Activated CD4-positive, alpha-beta T cell treated with anti-CD3 and anti-CD28 coated beads, Interleukin-2, amount 50 U/mL, for 16 hours (primary cell): Measurements from ENCODE around the gene KRT7.

Experiments used
- DNase-seq: peaks from one replicate; pipeline ENCODE4 v3.0.0-alpha.2; 2020

KRT7 gene

DNA sequence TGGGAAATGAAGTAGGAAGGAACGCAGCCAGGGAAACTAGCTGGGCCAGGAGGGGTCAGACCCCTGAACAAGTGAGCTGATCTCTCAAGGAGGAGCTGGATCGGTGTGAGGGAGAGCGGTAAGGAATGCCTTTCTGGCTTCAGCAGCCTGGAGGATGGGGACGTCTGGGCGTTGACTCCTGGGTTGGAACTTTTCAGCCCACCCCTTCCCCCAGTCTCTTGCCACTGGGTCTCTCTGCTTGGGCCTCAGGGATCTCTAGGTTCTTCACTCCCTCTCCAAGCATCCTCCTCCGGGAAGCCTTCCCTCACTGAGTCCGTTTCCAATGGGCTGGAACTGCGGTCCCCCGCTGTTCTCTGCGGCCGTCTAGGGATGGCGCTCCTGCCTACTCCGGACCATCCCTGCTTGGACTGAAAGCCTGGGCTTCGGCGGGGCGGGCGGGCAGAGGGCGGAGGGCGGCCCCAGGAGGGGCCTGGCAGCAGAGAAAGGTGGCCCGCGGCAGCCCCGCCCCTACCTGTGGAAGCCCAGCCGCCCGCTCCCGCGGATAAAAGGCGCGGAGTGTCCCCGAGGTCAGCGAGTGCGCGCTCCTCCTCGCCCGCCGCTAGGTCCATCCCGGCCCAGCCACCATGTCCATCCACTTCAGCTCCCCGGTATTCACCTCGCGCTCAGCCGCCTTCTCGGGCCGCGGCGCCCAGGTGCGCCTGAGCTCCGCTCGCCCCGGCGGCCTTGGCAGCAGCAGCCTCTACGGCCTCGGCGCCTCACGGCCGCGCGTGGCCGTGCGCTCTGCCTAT lies at the start of gene KRT7:
TSS of gene KRT7 (plus strand) at position 570 of the 788 bp plus-strand sequence. CDS start at position 624, 54 bp downstream.
- DNase-seq, result no peak

DNA sequence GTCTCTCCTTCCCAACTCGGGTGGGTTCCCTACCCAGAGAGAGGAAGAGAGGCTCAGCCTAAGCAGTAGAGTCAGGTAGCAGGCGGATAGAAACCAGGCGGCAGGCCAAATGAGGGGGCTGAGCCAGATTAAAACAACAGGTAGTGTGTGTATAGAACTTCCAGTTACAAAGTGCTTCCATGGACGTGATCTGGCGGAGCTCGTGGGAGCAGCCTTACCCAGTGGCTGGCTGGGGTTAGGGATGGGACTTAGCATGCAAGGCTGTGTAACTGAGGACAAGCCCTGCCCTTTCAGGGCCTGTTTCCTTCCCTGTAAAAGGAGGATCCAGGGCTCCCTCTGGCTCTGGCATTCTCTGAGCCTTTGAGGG lies 49.5 kb upstream of the KRT7 start:
- no peak for DNase-seq

DNA sequence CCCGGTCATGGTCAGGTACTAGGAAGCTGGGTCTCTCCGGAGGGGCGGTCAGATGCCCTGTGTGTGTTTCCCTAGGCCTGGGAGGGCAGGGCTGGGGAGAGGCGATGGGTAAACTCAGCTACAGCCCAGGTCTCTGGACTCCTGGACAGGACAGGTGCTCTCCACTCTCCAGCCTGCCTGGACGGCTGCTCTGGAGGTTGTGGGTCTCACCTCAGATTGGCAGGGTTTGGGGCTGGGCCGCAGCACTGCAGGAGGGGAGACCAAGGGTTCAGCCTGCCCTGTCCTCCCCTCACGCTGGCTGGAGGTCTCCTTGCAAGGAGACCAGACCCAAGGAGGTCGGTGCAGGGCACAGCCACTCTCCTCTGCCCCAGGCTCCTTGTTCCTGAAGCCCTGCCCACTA lies 49.1 kb upstream of the KRT7 start:
- no peak for DNase-seq

- DNase-seq, result no peak
Measured at GRCh38 chr12:52184813-52185212, 48.2 kb upstream of the KRT7 start.

DNA sequence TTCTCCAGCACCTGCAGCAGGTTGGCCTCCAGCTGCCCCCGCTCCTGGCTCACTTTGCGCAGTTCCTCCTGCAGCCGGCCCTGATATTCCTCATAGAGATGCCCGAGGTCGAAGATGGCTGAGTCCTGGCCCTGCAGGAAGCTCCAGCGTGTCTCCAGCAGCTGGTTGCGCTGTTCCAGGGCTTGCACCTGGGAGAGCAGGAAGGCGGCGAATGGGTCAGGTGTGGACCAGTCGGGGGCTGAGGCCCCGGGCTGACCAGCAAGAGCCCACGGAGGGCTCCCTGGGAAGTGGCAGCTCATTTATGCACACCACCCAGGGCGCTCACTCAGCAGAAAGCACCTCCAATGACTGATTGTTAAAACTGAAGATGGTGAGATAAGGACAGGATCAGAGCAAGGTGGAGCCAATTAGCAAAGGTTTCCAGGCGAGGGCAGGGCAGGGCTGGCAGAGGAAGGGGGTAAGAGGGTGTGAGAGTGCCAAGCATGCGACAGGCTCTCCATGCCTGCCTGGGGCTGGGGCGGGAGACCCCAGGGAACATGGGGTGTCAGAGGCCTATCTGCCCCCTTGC lies 47.6 kb upstream of the KRT7 start:
- no peak for DNase-seq

- no peak for DNase-seq
Measured at GRCh38 chr12:52186118-52186840, 46.8 kb upstream of the KRT7 start.

- no peak for DNase-seq
Measured at GRCh38 chr12:52187206-52187605, 45.8 kb upstream of the KRT7 start.

GRCh38 chr12:52187640-52188039 lies 45.4 kb upstream of the KRT7 start:
- DNase-seq, result no peak

- no peak for DNase-seq
Measured at GRCh38 chr12:52188658-52189057, 44.4 kb upstream of the KRT7 start.

GRCh38 chr12:52189376-52190174 lies 43.5 kb upstream of the KRT7 start:
- no peak for DNase-seq

DNA sequence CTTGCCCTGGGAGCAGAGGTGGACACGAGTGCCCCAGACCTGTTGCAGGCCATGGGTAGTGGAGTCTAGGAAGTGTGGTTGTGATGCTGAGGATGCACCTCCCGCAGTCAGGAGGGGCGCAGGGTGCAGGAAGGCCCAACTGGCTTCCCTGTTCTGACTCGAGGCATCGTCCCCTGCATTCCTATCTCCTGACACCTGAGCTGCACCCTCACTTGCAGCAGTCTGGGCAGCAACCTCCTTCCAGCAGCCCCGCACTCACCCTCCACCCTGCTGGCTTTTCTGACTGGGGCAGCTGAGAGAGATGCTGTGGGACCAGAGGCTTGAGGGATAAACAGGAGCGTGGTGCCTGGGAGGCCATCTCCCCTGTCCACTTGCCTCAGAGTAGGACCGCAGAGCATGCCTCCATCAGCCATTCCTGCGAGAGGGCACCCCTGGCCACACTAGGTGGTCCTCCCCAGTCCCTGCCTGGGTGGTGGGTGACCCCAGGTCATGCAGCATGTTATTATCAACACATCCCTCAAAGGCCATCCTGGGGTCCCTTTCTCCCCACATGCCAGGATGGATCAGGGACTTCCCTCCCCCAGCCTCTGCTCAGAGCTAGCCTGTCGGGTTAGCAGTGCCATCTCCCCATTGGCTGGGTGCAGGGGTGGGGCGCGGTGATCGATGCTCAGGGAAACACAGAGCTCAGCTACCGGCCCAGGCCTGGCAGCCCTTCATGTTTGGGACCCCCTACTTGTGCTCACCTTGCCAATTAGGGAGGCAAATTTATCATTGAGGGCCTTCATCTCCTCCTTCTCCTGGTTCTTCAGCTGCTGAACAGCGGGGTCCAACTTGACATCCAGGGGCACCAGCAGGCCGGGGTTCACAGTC lies 41.9 kb upstream of the KRT7 start:
- DNase-seq, result no peak

DNA sequence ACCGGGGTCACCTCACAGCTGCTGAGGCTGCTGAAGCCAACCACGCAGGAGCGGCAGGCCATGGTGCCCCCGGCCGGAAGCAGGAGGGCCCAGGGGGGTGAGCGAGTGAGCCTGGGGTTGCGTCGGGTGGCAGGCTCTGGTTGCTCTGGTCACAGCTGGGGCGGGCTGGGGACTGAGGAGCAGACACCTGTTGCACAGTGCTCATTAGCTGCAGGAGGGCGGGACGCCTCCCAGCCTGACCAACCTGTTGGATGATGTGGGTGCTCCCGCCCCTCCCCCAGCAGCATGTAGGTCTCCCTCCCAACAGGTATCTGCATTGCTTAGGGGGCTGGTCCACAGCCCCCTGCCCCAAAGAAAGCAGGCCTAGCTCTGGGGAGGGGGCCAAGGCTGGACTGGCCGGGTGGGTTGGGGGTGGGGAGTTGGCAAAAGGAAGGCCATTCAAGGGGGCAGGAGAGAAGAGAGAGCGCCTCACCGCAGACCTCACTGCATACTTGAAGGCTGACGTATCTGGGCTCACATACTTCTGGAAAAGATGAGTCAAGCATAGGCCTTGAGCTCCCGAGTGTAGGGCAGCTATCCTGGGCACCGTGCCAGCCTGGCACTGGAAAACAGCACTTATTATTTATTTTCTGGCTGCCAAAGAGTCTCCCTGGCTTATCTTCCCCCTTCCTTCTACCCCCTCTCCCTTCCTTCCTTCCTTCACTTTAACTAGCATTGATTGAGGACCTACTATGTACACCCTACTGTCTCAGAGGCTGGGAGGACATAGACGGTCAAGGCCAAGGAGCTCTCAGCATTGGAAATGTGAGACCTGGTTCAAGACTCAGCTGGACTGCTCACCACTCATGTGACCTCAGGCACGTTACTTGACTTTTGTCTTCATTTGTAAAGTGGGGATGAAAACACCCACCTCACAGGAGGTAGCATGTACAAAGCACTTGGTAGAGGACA lies 40.9 kb upstream of the KRT7 start, which contains the start of gene KRT80:
TSS of gene KRT80 (minus strand) at position 174 of the 951 bp plus-strand sequence. CDS start at position 62, 112 bp downstream.
- DNase-seq, result peak; percentile 13

DNA sequence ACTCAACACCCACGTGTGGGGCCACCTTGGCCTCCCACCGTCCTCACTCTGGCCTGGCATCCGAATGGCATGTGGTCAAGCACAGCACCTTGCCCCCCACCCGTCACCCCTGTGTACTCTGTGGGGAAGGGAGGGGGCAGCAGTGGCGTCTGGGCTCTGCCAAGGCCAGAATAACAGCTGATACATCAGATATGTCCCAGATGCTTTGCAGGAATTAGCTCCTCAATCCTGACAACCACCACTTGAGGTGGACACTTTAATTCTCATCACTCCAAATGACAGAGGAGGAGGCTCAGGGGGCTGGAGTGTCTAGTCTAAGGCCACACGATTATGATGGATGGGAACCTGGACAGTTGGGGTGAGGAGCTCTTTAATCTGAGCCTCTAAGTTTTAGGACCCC lies 39.5 kb upstream of the KRT7 start:
- DNase-seq, result no peak

GRCh38 chr12:52193991-52194390 lies 39.1 kb upstream of the KRT7 start:
- DNase-seq, result no peak

DNA sequence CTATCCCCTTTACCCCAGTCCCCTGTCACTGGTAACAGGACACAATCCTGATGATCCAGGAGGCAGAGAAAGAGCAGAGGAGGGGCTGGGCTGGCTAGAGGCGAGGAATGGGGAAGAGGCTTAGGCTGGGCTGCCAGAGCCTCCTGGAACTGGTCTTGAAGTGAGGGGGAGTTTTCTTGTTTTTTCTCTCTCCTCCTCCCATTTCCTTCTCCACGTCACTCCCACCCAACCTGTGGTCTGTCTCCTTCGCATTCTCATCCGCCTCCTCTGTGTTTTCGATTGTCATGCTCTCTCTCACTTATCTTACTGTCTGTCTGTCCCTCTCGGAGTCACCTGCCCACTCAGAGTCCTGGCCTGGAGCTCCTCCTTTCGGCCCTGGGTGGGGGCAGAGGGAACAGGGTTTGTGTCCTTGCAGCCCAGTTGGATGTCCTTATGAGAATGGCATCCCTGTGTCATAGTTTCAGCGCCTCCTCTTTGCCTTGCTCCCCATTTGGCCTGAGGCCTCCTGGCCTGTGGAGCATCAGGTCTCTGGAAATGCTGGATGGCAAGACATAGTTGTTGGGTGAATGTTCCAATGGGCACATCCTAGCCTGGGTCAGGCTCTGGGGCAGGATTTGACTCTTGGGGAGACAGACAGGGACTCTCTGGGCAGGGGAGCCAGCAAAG lies 37.8 kb upstream of the KRT7 start:
- no peak for DNase-seq

GRCh38 chr12:52197371-52198231 lies 35.4 kb upstream of the KRT7 start:
- DNase-seq, result no peak

DNA sequence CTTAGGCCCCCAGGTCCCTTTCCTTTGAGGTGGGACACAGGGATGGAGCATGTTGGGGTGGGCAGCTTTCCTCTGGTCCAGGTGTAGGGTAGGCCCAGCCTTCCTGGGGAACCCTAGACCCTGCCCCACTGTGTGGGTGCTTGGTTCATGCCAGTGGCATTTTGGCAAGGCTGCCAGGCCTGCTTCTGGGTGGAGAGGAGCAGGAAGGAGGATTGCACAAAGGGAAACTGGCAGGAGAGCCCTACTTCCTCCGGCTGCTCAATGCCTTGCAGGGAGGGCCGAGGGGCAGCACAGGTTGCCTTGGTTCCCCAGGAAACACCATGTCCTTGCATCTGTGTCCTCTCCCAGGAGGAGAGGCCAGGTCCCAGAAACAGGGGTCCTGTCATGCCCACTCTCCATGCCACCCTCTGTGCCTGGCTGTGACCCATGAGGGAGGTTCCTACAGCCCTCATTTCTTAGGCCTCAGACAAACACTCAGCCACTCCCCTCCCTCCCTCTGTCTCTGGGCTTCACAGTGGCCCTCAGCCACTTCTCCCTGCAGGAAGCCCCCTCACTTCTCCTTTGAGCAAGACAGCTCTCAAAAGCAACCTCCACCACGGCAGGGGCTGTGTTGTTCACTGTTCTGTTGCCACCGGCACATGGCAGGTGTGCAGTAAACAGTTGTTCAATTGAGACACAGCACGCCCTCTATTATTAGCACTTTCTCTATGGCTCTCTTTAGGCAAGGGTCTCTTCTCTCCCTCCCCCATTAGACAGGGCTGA lies 34.4 kb upstream of the KRT7 start:
- no peak for DNase-seq

DNA sequence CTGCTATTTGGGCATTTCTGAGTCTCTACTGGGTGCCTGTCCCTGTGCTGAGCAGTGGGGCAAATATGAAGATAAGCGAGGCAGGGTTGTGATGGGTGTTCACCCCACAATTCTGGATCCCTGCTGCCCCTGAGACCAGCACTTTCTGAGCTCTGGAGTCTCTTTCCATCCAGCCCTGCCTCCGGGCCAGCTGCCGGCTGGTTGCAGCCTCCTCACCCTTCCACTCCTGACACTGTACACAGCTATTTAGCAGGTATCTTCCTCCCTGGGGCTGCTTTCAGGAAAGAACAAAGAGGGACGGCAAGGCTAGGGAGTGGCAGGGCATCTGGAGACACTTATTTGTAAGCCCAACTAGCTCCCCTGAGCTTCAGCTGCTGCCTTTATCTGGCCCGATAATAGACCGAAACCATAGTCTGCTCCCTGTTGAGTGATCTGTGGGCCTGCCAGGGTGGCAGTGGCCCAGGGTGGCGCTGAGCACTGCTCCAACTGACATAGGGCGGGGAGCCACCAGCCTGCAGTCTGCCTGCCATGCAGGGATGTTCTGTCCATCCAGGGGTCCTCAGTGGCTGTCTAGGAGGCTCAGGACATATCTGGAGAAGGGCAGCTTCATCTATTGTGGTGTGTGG lies 33.6 kb upstream of the KRT7 start:
- DNase-seq, result no peak
